Measurements from ENCODE around the gene MTCL3.

DNA sequence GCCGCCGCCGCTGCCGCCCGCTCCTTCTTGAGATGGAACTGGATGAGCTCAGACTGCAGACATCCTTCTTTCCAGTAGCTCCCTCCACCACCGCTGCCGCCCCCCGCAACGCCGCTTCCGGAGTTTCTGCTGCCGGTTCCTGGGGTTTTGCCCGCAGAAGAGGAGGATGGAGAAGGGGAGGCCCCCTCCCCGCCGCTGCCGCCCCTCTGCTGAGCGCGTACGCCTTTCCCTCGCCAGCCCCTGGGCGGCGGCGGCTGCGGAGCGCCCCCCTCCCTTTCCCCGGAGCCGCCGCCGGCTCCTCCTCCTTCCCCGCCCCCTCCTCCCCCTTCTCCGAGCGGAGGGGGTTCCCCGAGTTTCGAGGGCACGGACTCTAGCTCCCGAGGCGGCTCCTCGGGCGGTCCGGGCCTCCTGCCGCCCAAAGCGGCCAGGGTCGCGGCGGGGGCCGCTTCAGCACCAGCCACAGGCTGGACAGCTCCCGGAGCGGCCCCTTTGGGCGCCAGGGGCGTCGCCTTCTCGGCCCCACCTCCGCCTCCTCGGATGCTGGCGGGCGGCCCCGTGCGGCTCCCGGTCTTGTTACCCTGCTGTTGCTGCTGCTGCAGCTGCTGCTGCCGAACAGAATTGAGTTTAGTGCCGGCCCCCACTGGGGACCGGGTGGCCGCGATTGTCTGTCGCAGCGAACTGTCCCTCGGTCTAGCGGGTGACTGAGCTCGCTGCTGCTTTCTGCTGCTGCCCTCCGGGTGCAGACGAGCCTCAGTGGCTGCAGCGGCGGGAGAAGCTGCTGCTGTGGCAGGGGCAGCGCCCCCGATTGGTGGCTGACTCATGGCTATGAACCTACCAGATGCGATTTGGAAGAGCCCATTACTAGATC, 3.1 kb downstream of the MTCL3 start:
- TF ChIP-seq, protein P1, sequence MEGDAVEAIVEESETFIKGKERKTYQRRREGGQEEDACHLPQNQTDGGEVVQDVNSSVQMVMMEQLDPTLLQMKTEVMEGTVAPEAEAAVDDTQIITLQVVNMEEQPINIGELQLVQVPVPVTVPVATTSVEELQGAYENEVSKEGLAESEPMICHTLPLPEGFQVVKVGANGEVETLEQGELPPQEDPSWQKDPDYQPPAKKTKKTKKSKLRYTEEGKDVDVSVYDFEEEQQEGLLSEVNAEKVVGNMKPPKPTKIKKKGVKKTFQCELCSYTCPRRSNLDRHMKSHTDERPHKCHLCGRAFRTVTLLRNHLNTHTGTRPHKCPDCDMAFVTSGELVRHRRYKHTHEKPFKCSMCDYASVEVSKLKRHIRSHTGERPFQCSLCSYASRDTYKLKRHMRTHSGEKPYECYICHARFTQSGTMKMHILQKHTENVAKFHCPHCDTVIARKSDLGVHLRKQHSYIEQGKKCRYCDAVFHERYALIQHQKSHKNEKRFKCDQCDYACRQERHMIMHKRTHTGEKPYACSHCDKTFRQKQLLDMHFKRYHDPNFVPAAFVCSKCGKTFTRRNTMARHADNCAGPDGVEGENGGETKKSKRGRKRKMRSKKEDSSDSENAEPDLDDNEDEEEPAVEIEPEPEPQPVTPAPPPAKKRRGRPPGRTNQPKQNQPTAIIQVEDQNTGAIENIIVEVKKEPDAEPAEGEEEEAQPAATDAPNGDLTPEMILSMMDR (IDR thresholded peaks at IDR 0.05; ENCODE audit: poor library complexity): no peak
- TF ChIP-seq EZH2 (IDR thresholded peaks at IDR 0.05; ENCODE audit: borderline replicate concordance): no peak

Measured in hepatocyte (in vitro differentiated cells).